HG03439 (cell line): ENCODE measurements around the gene SLC45A3.
"Not testable (repeated sequence)": the region's sequence is repeated elsewhere in the genome, so short reads cannot be mapped to it uniquely, and the experiment has no call there.

Experiments used
- ATAC-seq: cut with Tn5 transposase; IDR thresholded peaks from one replicate; pipeline ENCODE4 v1.9.1; 2021; ENCODE audit warnings: mild to moderate bottlenecking, moderate library complexity; ENCODE audit not compliant: unreplicated experiment

The SLC45A3 gene

DNA sequence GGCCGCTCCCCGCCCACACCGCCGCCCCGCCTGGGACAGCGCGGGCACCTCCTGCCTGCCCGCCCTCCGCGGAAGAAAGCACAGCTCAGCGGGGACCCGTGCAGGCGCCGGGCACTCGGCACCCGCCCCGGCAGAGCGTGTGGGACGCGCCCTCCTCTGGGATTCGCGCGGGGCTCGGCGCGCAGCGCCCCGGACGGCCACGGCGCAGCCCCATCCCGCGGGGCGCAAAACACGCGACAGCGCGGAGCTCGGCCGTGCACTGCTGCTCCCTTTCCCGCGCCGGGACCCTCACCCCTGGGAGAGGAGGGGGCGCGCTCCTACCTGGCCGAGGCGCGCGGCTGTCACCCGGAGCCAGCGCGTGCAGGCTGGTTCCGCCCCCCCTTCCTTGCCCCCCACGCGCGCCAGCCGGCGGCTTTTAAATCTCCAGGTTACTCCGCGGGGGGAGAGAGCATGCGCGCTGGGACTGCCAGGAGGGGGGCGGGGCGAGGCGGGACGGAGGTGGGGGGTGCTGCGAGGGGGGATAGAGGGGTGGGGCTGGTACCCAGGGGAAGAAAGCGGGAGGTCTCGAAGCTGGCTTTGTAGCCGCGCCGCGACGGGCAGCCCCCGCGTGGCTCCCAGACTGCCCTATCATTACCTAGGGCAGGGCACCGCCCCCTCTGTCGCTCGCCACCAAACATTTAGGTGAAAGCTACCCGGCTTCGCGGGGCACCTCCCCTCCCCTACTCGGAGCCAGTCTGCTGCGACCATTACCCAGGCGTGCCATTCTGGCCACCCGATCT, at the start of gene SLC45A3:
SLC45A3 (minus strand) TSS at position 437 of the 779 bp plus-strand sequence. CDS start 15,853 bp downstream, outside the sequence.
- ATAC-seq = no peak

- no peak for ATAC-seq
These were observed 46.4 kb upstream of the SLC45A3 start for GRCh38 chr1:205726619-205727125.

- no peak for ATAC-seq
These were observed 45.2 kb upstream of the SLC45A3 start for GRCh38 chr1:205725514-205725913.

- not testable (repeated sequence) for ATAC-seq
These were observed 40.4 kb upstream of the SLC45A3 start for GRCh38 chr1:205720740-205721139.

- no peak for ATAC-seq
These were observed 39.5 kb upstream of the SLC45A3 start for GRCh38 chr1:205719762-205720161.

- no peak for ATAC-seq
These were observed 38.7 kb upstream of the SLC45A3 start for GRCh38 chr1:205719015-205719414.

- no peak for ATAC-seq
These were observed 36.2 kb upstream of the SLC45A3 start for GRCh38 chr1:205716371-205717132.

DNA sequence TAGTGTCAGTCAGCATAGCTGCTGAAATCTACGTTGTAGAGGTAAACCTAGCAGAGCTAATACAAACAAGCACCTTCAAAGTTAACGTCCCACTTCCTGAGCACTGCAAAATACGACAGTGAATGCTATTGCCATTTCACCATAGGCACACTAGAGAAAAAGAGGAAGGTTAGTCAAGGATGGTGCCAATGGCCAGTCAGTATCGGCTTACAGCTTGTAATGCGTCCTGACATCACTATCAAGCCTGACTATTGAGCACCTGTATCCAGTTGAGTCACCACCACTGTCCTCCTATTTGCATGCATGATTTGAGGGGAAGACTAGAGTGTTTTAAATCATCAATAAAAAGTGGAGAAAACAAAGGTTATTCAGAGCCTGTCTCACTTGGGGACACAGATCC, 35.3 kb upstream of the SLC45A3 start:
- no peak for ATAC-seq

DNA sequence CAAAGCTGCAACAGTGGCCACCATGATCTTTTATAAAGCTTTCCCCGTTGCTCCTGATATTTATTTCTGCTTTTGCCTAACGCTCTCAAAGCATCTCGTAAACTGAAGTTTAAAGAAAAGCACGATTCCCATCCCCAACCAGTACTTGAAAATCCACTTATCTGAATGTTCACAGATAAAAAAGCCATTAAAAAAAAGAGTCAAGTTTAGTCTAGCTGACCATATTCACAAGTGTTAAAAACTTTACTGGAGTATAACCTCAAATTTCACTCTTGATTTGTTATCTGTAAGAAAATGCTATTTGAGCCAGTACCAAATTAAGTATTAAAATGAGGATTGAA, 34.6 kb upstream of the SLC45A3 start:
- ATAC-seq = no peak

DNA sequence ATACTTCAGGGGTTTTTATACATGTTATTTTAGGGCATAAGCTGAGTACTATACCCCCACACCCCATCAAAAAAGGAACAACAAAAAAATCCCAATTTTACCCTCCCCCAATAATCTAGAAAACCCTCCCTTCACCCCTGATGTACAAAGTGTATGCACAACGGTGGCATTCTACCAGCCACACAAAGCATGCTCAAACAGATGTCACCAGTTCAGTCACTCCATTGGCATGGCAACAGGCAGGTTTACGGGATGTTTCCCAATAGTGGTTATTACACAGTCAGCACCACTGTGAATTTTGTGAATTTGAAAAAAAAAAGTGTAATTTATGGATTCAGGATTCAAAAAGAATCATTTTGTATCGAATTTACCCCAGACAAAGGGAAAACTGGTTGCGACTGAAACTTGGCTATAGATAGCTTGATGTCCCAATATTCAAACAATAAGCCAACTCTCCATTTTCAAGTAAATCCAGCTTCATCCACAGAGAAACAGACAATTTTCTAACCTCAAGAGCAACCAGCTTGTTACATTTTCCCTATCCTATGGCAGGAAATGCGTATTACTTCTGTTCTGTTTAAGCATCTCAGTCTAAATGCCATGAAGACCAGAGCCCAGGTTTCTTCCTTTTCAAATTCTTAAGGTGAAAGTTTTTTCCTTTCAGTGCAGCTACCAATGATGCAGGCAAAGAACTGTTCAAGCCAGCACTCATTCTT, 34.0 kb upstream of the SLC45A3 start:
- no peak for ATAC-seq

DNA sequence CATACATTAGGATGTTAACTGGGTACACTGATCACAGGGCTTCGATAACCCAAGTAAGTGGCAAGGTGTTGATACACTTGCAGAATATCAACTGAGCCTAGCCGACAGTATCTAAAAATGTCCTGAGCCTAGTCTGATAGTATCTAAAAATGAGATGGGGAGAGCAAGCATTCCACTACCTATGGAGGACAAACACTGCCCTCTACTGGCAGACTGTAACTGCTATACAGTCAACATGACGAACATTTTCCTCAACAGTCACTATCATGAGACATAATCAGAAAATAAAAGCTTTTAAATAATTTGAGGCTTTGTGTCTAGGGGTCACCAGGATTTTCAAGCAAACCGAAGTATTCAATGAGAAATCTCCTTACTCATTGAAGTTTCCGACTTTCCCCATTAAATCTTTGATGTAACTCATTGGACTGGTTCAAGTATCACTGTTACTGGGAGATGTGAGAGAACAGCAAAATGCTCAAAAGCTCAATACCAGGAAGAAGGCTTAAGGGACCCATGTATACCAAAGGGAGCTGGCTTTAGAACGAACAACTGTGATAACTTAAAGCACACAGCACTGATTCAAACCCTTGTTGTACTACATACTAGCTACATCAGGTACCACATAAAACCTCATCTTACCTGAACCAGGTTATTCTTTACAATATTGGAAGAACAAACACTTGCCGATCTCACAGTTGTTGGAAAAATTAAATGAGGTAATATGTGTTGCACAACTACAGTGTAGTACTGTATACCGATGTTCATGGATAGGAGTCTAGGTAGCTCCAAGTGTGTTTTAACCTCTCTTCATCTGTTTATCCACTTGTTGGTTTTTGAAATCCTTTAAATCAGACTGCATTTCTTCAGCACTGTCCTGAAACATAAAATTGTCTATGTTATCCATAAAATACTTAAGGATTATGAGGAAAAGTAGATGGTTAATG, 31.1 kb upstream of the SLC45A3 start:
- ATAC-seq = no peak

GRCh38 chr1:205710201-205711062, 30.1 kb upstream of the SLC45A3 start:
- no peak for ATAC-seq

- ATAC-seq = no peak
These were observed 29.3 kb upstream of the SLC45A3 start for GRCh38 chr1:205709640-205710039.

DNA sequence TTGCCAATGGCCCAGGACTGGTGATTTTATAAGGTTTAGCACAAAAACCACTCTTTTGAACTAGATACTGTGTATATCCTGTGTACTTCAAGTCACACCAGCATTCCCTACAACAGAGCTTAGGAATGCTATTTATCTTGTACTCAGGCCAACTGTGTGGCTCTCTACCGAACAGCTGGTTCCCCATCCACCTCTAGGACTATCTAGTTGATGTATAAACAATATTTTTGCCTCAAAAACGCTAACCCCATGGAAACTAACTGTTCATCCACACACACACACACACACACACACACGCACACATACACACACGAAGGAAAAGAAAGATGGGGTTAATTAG, 28.7 kb upstream of the SLC45A3 start:
- no peak for ATAC-seq

DNA sequence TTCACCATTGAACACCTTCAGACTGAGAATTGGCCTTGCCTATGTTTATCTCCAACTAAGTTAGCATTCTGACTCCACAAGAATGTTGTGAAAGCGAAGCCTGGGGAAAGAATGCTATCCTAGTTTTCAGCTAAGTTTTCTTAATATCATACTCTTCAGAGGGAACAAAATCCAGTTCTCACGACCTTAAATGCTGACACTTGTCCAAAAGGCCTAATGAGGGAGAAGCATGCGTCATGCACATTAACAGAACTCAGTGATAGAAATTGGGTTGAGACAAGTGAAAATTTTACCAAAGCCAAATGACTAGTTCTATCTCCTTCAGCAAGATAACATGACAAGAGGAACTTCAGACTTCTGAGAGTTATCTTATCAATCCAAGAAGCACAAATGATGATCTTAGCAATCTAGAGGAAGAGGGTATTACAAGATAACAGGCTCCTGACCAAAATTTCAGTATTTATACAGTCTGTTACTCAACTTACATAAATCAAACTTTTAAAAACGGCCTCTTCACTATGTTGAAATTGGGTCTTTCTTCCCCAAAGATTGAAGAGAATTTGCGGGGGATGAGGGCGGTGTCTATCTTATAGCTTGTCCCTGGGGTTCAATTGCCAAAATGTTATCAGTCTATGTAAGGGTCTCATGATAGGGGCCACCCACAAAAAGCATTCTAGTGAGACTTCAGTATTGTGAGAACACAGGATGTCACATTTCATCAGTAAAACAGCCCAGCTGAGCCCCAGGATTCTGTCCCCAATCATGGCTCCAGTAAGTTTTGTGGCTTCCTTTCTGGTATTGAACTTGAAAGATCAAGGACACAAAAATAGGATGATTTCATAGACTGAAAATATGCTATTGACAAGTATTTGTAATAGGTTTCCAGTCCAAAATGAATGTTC, 26.5 kb upstream of the SLC45A3 start:
- no peak for ATAC-seq

DNA sequence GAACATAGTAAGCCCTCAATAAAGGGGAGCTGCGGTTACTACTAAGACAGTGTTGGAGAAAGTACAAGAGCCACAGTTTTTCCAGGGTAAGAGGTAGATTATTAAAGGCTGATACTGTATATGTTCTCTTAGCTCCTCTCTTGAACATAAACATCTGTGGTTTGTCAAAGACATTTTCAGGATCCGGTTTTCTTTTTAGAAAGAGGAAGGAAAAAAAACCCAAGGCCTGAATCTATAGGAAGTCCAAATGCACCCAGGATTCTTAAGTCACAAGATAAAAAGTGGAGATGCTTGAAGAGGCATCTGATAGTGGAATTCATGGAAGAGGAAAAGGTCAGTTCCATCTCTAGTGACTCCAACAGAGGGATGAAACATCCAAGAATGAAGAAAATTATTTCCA, 24.6 kb upstream of the SLC45A3 start:
- no peak for ATAC-seq

- ATAC-seq = no peak
These were observed 22.8 kb upstream of the SLC45A3 start for GRCh38 chr1:205703072-205703471.

- ATAC-seq = no peak
These were observed 21.6 kb upstream of the SLC45A3 start for GRCh38 chr1:205701891-205702290.

DNA sequence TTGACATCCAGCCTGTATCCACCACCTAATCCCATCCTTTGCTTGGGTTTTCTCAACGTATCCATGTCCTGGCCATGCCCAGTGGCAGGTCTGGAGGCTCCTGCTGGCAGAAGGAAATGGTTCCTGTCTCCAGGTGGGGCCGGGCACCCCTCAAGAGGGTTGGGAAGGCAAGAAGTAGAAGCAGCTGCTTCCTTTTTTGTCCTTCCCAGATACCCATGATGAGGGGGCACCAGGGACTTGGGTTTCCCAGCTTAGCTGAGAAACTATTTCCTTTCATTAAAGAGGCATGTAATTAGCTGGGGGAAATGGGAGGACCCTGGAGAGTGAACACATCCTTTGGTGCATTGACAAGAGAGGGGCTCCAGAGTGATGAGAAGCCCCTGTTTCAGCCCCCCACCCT, 21.1 kb upstream of the SLC45A3 start:
- no peak for ATAC-seq
